GM18519 (cell line): ENCODE results near the gene ZNF649.
"Not testable (repeated sequence)": the region's sequence is repeated elsewhere in the genome, so short reads cannot be mapped to it uniquely, and the experiment has no call there.

Experiments
- ATAC-seq: cut with Tn5 transposase; IDR thresholded peaks from one replicate; pipeline ENCODE4 v1.9.1; 2021; ENCODE audit warnings: mild to moderate bottlenecking, moderate library complexity; ENCODE audit not compliant: unreplicated experiment, low FRiP score

The ZNF649 gene

DNA sequence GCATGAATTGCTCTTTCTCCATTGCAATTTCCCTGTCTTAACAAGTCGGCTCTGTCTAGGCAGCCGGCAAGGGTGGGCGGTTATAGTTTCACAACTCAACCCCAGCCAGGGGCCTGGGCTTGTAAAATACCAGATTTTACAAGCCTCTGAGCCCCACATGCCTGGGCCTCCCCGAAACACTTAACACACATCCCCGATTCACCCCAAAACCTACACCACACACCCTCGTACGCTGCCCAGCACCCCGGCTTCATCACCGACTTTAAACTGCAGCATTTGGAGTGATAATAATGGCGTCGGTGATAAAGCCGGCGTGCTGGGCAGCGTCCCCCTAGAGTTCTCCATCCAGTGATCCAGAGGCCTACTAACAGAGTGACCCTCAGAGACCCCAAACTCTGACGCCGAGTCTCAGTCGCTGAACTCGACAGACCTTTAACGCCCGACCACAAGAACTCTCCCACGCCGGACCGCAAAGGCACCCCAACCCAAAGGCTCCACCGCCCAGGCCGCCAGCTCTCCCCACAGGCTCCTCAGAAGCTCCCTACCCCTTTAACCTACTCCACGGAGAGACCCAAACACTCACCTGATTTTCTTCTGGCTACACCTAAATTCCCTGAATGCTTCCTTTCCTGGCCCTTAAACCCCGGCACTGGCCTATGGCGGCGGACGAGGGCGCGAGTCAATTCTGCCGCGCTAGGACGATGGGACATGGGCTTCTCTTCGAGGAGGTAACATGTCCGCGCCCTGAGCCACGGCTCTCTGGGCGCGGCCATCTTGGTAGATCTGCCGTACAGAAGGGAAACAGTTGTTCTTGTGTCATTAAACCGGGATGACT lies at the start of gene ZNF649:
ZNF649 (minus strand) TSS at position 687 of the 835 bp plus-strand sequence. CDS start 4,910 bp downstream, outside the sequence.
- no peak for ATAC-seq

DNA sequence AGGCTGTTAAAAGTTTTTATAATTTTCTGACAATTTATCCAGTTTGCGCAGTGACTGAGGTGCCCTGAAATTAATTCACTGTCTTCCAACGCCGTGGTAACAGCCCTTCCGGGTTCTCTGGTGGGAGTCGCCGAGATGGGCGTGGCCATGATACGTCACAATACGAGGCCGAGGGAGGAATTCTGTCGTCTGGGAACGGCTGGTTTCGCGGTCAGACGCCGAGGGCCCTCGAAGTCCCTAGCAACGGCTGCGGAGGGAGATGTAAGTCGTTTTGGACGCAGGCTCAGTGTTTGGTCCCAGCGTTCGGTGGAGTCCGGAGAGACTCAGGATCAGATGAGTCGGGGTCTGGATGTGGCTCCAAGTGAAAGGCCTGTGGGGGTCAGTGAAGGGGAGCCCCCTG lies 44.2 kb upstream of the ZNF649 start:
- no peak for ATAC-seq

DNA sequence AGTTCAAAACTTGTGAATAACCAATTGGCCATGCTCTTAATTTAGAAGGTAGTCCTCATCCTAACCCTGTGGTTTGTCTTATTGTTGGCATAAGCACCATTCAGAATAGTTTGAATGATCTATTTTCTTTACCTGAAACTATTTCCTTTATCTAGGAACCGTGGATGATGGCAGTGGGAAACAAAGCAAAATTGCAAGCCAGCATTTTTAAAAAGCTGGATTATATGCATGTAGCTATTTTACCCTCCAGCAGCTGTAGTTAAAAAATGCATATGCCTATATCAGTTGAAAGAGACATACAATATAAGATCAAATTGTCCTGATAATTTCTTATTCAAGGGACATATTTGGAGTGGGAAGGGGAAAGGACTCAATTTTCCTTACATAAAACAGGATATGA lies 41.8 kb upstream of the ZNF649 start:
- no peak for ATAC-seq

DNA sequence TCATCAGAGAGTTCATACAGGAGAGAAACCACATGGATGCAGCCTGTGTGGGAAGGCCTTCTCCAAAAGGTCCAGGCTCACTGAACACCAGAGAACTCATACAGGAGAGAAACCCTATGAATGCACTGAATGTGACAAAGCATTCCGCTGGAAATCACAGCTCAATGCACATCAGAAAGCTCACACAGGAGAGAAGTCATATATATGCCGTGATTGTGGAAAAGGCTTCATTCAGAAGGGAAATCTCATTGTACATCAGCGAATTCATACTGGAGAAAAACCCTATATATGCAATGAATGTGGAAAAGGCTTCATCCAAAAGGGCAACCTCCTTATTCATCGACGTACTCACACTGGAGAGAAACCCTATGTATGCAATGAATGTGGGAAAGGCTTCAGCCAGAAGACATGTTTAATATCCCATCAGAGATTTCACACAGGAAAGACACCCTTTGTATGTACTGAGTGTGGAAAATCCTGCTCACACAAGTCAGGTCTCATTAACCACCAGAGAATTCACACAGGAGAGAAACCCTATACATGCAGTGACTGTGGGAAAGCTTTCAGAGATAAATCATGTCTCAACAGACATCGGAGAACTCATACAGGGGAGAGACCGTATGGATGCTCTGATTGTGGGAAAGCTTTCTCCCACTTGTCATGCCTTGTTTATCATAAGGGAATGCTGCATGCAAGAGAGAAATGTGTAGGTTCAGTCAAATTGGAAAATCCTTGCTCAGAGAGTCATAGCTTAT lies 40.2 kb upstream of the ZNF649 start:
- ATAC-seq, result no peak

DNA sequence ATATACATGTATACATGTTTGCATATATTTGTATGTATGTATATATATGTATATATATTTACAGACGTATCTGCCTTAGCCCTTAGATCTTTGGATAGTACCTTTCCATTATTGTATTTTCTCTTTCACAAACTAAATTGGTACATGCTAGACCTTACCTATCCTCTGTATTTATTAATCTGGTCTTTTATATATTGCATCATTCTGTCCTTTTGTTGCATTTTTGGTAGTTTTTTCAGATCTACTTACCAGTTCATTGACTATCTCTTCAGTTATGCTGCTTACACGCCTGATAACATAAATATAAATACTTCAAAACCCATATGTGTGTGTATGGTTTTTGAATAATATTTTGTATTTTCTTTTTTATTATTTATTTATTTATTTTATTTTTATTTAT lies 34.1 kb upstream of the ZNF649 start:
- ATAC-seq, result no peak

DNA sequence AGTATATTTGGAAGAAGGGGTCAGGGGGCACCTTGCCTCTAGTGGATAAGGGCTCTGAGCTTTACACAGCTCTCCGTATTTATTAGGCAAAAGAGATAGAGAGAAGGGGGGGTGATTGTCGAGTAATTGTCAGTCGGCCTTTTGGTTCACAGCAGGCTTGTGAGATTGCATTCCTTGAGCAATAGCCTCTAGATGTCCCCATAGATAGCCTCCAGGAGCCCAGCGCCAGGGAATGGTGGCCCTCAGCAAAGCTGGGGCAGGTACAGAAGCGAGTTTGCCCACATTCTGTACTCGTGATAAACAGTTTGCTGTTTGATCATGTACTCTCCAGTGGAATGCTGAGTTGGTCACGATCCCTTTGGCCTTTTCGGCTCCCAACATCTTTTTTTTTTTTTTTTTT lies 27.1 kb upstream of the ZNF649 start:
- ATAC-seq, result no peak

DNA sequence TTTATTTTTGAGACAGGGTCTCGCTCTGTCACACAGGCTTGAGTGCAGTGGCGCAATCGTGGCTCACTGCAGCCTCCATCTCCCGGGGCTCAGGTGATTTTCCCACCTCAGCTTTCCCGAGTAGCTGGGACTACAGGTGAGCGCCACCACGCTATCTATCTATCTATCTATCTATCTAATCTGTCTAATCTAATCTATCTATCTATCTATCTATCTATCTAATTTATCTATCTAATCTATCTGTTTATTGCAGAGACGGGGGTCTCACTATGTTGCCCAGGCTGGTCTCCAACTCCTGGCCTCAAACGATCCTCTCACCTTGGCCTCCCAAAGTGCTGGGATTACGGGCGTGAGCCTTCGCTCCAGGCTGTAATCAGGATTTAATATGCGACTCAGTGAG lies 23.0 kb upstream of the ZNF649 start:
- ATAC-seq, result no peak

DNA sequence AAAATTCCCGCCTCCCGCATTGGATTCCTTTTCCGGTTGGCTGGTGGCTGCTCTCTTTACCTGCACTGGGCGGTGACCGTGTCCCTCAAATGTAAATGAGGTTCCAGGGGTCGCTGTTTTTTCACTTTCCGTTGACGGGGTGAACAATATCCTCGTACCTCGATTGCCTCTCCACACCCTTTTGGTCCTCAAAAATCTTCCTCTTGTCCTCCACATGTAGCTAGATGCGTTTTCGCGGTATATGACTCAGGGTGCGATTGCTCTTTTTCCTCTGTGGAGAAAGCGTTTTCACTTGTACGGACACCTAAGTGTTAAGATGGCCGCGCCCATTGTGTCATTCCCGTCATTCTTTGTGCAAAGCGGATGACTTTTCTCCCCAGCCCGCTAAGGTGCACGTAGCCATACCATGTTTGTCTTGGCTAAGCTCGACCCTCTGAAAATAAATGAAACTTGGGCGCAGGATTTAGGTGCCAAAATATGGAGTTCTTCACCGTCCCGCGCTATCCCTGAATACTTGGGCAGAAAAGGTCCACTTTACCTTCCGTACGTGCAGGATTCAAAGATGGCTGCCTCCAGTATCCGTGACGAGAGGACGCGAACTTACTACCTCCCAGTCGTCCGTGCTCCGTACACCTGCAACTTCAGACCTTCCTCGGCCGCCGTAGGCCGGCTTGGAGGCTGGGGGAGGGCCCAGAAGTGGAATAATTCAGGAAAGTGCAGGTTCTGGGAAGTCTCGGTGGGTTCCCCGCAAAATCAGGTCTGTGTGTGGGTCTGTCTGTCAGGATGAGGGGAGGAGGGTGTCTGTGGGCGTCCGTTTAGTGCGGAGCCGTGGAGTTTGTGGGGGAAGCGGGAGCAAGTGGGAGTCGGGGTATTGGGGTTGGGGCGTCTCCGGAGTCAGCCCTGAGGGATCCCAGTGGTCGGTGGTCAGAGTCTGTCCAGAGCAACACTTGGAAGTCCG lies 22.2 kb upstream of the ZNF649 start, which contains the start of gene ZNF613:
ZNF613 (plus strand) TSS at position 689 of the 958 bp plus-strand sequence. CDS start 8,749 bp downstream, outside the sequence.
- ATAC-seq, result no peak

DNA sequence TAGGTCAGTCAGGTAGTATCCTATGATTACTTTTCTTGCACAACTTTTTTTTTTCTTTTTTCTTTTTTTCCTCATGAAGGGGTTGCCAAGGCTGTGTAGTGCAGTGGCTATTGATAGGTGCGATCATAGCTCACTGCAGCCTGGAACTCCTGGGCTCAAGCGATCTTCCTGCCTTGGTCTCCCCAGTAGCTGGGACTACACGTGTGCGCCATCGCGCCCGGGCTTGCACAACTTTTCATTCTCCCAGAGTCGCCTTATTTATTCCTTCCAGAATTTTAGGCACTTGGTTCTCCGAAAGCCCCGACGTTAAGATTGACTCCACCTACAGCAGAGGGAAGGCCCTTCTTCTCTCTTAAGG lies 21.6 kb upstream of the ZNF649 start:
- ATAC-seq, result no peak

DNA sequence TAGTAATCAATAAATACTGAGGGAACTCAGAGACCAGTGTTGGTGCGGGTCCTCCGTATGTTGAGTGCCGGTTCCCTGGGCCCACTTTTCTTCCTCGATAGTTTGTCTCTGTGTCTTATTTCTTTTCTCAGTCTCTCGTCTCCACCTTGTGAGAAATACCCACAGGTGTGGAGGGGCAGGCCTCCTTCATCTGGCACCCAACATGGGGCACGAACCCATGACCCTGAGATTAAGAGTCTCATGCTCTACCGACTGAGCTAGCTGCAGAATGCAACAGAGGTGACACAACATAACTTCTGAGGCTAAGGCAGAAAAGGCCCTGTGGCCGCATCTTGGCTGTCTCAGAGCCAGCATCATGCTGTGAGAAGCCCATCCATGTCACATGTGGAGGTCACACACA lies 17.1 kb upstream of the ZNF649 start:
- ATAC-seq, result no peak

DNA sequence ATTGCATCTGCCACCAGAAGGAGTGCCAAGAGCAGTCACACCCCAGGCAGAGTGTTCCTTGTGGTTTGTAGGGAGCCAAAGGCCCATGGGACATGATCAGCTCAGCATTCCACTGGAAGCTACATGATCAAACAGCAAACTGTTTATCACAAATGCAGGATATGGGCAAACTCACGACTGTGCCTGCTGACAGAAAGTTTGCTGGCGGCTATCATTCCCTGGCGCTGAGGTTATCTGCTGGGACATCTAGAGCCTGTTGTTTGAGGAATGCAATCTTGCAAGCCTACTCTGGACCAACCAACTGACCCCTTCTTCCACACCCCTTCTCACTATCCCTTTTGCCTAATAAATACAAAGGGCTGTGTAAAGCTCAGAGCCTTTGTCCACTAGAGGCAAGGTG lies 14.8 kb upstream of the ZNF649 start:
- no peak for ATAC-seq

DNA sequence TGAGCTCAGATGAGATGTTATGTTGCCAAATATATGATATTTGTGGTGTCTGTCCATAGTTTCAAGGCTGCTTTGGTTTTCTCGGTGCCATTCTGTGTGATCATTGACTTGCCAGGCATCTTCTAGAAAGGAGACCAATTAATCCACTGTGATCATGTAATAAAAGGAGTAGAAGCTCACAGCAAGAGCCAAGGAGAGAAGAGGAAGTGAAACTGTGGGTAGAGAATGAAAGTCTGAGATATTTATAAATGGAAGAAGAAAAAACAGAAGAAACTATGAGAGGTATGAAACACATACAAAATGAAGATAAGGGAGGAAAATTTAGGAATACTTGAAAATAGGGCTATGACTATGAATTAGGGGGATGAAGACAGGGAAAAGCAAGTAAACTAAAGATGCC lies 11.3 kb upstream of the ZNF649 start:
- ATAC-seq, result no peak

DNA sequence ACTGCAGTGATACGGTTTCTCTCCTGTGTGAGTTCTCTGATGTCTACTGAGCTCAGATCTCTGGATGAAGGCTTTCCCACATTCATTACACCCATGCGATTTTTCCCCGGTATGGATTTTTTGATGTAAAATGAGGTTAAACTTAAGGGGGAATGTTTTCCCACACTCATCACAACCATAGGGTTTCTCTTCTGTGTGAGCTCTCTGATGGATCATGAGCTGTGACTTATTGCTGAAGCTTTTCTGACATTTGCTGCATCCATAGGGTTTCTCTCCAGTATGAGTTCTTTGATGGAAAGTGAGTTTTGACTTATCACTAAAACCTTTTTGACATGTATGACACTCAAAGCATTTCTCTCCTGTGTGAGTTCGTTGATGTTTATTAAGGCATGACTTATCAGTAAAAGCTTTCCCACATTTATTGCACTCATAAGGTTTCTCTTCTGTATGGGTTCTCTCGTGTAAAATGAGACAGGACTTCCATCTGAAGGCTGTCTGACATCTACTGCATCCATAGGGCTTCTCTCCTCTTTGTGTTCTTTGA lies 10.6 kb upstream of the ZNF649 start:
- ATAC-seq, result no peak

DNA sequence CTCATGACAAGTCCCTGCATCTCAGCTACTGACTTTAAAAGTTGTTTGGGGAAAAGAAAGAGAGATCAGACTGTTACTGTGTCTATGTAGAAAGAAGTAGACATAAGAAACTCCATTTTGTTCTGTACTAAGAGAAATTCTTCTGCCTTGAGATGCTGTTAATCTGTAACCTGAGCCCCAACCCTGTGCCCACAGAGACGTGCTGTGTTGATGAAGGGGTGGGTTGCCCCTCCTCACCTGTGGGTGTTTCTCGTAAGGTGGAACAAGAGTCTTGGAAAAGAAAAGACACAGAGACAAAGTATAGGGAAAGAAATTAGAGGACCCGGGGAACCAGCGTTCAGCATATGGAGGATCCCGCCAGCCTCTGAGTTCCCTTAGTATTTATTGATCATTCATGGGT lies 3.2 kb upstream of the ZNF649 start:
- not testable (repeated sequence) for ATAC-seq

DNA sequence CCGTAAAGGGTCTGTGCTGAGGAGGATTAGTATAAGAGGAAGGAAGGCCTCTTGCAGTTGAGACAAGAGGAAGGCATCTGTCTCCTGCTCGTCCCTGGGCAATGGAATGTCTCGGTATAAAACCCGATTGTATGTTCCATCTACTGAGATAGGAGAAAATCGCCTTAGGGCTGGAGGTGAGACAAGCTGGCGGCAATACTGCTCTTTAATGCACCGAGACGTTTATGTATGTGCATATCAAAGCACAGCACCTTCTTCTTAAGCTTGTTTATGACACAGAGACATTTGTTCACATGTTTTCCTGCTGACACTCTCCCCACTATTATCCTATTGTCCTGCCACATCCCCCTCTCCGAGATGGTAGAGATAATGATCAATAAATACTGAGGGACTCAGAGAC lies 1.3 kb upstream of the ZNF649 start:
- ATAC-seq, result not testable (repeated sequence)

DNA sequence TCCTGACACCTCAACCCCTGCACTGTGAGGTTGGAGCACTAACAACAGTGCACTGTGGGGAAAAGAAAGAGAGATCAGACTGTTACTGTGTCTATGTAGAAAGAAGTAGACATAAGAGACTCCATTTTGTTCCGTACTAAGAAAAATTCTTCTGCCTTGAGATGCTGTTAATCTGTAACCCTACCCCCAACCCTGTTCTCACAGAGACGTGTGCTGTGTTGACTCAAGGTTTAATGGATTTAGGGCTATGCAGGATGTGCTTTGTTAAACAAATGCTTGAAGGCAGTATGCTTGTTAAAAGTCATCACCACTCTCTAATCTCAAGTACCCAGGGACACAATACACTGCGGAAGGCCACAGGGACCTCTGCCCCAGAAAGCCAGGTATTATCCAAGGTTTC lies 822 bp upstream of the ZNF649 start:
- not testable (repeated sequence) for ATAC-seq

DNA sequence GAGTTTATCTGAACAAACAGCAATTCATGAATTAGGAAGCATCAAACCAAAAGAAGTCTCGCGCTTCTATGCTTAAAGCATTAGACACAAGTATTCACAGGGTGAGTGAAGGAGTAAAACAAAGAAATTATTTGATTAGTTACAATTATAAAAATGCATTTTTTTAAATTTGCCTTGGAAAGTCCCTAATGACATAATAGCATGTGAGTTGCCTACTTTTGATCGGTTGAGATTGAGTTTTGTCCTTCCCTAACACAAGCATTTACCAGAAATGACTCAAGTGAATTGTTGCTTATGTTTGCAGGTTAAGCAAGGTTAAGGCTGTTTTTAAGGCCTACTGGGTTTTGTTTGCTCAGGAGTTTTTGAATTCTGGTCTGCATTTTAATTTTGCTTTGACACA lies 389 bp upstream of the ZNF649 start:
- ATAC-seq, result no peak

DNA sequence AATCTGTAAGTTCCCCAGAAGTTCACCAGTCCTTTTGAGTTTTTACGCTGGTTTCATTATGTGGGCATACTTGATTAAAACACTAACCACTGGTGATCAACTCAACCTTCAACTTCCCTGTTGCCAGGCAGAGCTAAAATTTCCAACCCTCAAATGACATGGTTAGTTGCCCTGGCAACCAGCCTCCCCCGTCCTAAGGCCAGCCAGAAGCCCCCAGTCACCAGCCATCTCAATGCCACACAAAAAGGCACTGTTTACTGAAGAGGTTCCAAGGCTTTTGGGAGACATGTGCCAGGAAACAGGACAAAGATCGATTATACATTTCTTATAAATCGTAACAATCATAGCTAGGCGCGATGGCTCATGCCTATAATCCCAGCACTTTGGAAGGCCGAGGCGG lies 1.6 kb downstream of the ZNF649 start:
- ATAC-seq, result no peak

DNA sequence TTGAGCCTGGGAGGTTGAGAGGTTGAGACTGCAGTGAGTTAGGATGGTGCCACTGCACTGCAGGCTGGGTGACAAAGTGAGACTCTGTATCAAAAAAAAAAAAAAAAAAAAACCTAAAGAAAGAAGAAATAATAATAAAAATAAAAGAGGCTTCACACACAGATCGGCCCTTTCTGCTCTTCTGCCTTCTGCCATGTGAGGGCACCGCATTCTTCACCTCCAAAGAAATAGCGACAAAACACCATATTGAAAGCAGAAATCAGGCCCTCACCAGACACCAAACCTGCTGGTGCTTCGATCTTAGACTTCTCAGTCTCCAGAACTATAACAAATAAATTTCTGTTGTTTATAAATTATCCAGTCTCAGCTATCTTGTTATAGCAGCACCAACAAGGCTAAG lies 3.0 kb downstream of the ZNF649 start:
- ATAC-seq, result no peak

DNA sequence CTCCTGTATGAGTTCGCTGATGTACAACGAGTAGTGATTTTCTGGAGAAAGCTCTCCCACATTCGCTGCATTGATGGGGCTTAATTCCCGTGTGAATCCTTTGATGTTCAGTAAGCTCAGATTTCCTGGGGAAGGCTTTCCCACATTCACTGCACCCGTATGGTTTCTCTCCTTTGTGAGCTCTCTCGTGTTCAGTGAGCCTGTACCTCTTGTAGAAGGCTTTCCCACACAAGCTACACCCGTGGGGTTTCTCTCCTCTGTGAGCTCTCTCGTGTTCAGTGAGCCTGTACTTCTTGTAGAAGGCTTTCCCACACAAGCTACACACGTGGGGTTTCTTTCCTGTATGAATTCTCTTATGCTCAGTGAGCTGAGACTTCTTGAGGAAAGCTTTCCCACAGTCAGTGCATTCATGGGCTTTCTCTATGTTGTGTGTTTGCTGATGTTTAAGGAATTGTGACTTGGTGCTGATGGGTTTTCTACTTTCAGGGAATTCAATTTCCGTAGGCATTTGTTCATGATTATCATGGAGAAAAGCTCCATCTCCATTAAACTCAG lies 13.5 kb downstream of the ZNF649 start:
- no peak for ATAC-seq
